Stimulated activated CD4-positive, alpha-beta T cell treated with anti-CD3 and anti-CD28 coated beads, Interleukin-4, amount 100 ng/mL, for 48 hours (primary cell): Measurements from ENCODE around the gene KCTD7.
"Not testable (repeated sequence)": the region's sequence is repeated elsewhere in the genome, so short reads cannot be mapped to it uniquely, and the experiment has no call there.

Experiments
- DNase-seq, 2 donors: peaks; one replicate each; pipeline ENCODE4 v3.0.0-alpha.2; 2020; ENCODE audit warnings: low read depth in 2 of 2

KCTD7 gene

GRCh38 chr7:66617295-66617694 is 11.4 kb upstream of the KCTD7 start:
- DNase-seq = no peak

GRCh38 chr7:66619341-66619948 is 9.2 kb upstream of the KCTD7 start:
- DNase-seq = not testable (repeated sequence)

- DNase-seq = no peak
Measured at GRCh38 chr7:66626331-66626934, 2.2 kb upstream of the KCTD7 start.

GRCh38 chr7:66627151-66627681 is 1.5 kb upstream of the KCTD7 start:
- DNase-seq = no peak

- DNase-seq = no peak
Measured at GRCh38 chr7:66627881-66628360, 760 bp upstream of the KCTD7 start.

- no peak for DNase-seq
Measured at GRCh38 chr7:66629222-66630062, 761 bp downstream of the KCTD7 start.

- no peak for DNase-seq
Measured at GRCh38 chr7:66630531-66630930, 1.9 kb downstream of the KCTD7 start.

- DNase-seq = no peak
Measured at GRCh38 chr7:66631471-66631870, 2.8 kb downstream of the KCTD7 start.

GRCh38 chr7:66634816-66635215 is 6.1 kb downstream of the KCTD7 start:
- no peak for DNase-seq

GRCh38 chr7:66635322-66635981 is 6.8 kb downstream of the KCTD7 start:
- DNase-seq = not testable (repeated sequence)

- DNase-seq = not testable (repeated sequence)
Measured at GRCh38 chr7:66635982-66636546, 7.4 kb downstream of the KCTD7 start.

GRCh38 chr7:66638309-66639099 is 9.8 kb downstream of the KCTD7 start:
- no peak for DNase-seq

GRCh38 chr7:66639773-66640172 is 11.1 kb downstream of the KCTD7 start:
- DNase-seq = no peak

- DNase-seq = no peak
Measured at GRCh38 chr7:66640802-66641525, 12.3 kb downstream of the KCTD7 start.

- no peak for DNase-seq
Measured at GRCh38 chr7:66641526-66641871, 12.8 kb downstream of the KCTD7 start.

GRCh38 chr7:66642186-66642585 is 13.5 kb downstream of the KCTD7 start:
- DNase-seq = no peak

GRCh38 chr7:66642932-66643331 is 14.3 kb downstream of the KCTD7 start:
- no peak for DNase-seq

- DNase-seq = no peak
Measured at GRCh38 chr7:66643395-66643794, 14.7 kb downstream of the KCTD7 start.

GRCh38 chr7:66651026-66651425 is 22.3 kb downstream of the KCTD7 start:
- not testable (repeated sequence) for DNase-seq

- not testable (repeated sequence) for DNase-seq
Measured at GRCh38 chr7:66653719-66654274, 25.1 kb downstream of the KCTD7 start.
